ENCODE measurements around the gene GNG14. TPM values are rescaled to one million over a fixed set of nuclear protein-coding genes. Genes with fewer than 3 reads are reported as not detected.
"Not testable (repeated sequence)": the region's sequence is repeated elsewhere in the genome, so short reads cannot be mapped to it uniquely, and the experiment has no call there.

The GNG14 gene
- total RNA-seq, 4 donors from 2014 or later: not detected

DNA sequence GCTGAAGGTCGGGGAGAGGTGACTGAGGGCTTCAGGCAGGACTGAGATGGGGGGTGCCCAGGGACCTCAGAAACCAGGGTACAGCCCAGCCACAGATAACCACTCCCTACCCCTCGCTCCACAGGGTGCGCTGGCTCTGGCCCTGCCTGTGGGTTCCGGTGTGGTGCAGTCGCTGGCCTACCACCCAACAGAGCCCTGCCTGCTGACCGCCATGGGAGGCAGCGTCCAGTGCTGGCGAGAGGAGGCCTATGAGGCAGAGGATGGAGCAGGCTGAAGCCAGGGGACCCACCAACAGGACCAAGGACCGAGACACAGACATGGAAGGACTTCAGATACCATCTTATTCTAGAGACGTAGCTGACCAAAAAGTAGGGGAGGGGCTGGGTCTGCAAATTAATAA, 12.4 kb upstream of the GNG14 start:
- H3K4me3 ChIP-seq: no peak overlapping the region
- H3K4me1 ChIP-seq: peaks cover 0 to 14% (median 1%) of the 10 kb centered on the region in 4 donors
- peaks cover 0 to 74% (median 2%) of the 10 kb centered on the region in 3 donors for H3K36me3 ChIP-seq
- H3K27me3 ChIP-seq: no peaks in the 10 kb centered on the region
- no peak overlapping the region for H3K27ac ChIP-seq
- DNase-seq: no peak
- no peaks in the 10 kb centered on the region for H3K9me3 ChIP-seq
- no peak for TF ChIP-seq POLR2A (IDR thresholded peaks at IDR 0.05)
- TF ChIP-seq, protein P1, sequence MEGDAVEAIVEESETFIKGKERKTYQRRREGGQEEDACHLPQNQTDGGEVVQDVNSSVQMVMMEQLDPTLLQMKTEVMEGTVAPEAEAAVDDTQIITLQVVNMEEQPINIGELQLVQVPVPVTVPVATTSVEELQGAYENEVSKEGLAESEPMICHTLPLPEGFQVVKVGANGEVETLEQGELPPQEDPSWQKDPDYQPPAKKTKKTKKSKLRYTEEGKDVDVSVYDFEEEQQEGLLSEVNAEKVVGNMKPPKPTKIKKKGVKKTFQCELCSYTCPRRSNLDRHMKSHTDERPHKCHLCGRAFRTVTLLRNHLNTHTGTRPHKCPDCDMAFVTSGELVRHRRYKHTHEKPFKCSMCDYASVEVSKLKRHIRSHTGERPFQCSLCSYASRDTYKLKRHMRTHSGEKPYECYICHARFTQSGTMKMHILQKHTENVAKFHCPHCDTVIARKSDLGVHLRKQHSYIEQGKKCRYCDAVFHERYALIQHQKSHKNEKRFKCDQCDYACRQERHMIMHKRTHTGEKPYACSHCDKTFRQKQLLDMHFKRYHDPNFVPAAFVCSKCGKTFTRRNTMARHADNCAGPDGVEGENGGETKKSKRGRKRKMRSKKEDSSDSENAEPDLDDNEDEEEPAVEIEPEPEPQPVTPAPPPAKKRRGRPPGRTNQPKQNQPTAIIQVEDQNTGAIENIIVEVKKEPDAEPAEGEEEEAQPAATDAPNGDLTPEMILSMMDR (IDR thresholded peaks at IDR 0.05): no peak

DNA sequence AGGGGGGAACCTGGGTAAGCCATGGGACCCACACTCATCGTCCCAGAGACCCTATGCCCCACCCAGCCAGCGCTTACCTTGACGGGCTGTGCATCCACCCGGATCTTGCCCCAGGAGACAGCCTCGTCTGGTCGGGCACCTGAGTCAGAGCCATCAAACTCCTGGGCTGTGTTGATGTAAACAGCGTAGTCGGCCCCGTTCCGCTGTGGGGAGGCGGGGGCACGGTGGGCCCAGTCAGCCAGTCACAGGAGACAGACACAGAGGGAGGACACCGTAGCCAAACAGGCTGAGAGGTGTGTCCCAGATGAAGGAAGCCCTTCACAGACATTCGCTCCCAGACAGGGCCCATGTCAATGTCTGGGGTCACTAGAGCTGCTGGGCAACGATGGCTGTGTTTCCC, 11.9 kb upstream of the GNG14 start:
- Histone ChIP-seq H3K9me3 (no peaks in the 10 kb centered on the region), H3K36me3 (peaks cover 0 to 74% (median 2%) of the 10 kb centered on the region in 3 donors), H3K4me1 (peaks cover 0 to 14% (median 0%) of the 10 kb centered on the region in 4 donors), H3K27ac (no peak overlapping the region), H3K4me3 (no peak overlapping the region), H3K27me3 (no peaks in the 10 kb centered on the region)
- no peak for DNase-seq
- no peak for TF ChIP-seq POLR2A (IDR thresholded peaks at IDR 0.05)
- TF ChIP-seq, protein P1 (IDR thresholded peaks at IDR 0.05): no peak

DNA sequence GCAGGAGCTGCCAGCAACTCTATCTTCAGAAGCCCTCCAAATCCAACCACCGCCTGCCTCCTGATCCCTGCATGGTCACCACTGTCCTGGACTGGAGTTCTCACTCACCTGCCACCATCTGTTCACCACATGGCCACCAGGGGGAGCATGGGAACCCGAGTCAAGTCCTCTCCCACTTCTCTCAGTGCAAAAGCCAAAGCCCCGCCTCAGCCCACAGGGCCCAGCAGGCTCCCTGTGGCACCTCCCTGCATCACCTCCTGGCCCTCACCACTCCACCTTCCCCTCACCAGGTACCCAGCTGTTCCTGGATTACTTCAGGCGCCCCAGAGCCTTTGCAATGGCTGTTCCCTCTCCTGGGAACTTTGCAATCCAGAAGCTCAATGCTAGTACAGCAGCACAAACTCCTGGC, 11.4 kb upstream of the GNG14 start:
- Histone ChIP-seq H3K4me3 (no peak overlapping the region), H3K4me1 (peaks cover 0 to 13% (median 0%) of the 10 kb centered on the region in 4 donors), H3K9me3 (no peaks in the 10 kb centered on the region), H3K27me3 (no peaks in the 10 kb centered on the region), H3K27ac (no peak overlapping the region), H3K36me3 (peaks cover 0 to 74% (median 2%) of the 10 kb centered on the region in 3 donors)
- TF ChIP-seq, protein P1 (IDR thresholded peaks at IDR 0.05): peak; percentile 77 to 88 (median 80)
- TF ChIP-seq POLR2A (IDR thresholded peaks at IDR 0.05): no peak
- DNase-seq: peak; percentile 86 to 93 (median 87)

DNA sequence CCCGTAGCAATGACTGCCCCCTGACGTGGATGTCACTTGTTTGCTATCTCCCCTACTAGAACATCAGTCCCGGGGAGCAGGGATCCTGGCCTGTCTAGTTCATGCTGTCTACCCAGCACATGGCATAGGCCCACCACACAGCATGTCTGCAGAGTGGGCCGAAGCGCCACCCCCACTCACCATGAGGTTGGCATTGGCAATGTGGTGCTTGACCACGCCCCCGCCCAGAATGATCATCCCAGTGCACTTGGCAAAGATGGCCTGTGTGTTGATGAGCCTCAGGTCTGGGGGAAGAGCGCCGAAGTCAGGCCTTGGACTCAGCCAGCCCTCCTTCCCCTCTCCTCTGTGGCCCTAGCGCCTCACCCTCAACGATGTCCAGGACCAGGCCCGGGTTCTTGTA, 10.9 kb upstream of the GNG14 start:
- Histone ChIP-seq H3K4me3 (no peak overlapping the region), H3K36me3 (peaks cover 0 to 74% (median 2%) of the 10 kb centered on the region in 3 donors)

DNA sequence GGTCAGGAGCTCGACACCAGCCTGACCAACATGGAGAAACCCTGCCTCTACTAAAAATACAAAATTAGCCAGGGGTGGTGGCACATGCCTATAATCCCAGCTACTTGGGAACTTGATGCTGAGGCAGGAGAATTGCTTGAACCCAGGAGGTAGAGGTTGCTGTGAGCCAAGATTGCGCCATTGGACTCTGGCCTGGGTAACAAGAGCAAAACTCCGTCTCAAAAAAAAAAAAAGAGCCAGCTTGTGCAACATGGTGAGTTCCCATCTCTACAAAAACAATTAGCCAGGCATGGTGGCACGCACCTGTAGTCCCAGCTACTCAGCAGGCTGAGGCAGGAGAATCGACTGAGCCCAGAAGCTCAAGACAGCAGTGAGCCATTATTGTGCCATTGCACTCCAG, 9.8 kb upstream of the GNG14 start:
- H3K27me3 ChIP-seq, H3K9me3 ChIP-seq, H3K27ac ChIP-seq, H3K4me3 ChIP-seq, DNase-seq: not testable (repeated sequence)
- peaks cover 0 to 13% (median 0%) of the 10 kb centered on the region in 4 donors for H3K4me1 ChIP-seq
- peaks cover 0 to 67% (median 2%) of the 10 kb centered on the region in 3 donors for H3K36me3 ChIP-seq

More for the DNA sequence above, 10.9 kb upstream of the GNG14 start:
- no peaks in the 10 kb centered on the region for H3K9me3 ChIP-seq
- H3K27me3 ChIP-seq: no peaks in the 10 kb centered on the region
- no peak overlapping the region for H3K27ac ChIP-seq
- no peak for DNase-seq
- H3K4me1 ChIP-seq: peaks cover 0 to 13% (median 0%) of the 10 kb centered on the region in 4 donors
- no peak for TF ChIP-seq POLR2A (IDR thresholded peaks at IDR 0.05)
- TF ChIP-seq, protein P1 (IDR thresholded peaks at IDR 0.05): no peak

DNA sequence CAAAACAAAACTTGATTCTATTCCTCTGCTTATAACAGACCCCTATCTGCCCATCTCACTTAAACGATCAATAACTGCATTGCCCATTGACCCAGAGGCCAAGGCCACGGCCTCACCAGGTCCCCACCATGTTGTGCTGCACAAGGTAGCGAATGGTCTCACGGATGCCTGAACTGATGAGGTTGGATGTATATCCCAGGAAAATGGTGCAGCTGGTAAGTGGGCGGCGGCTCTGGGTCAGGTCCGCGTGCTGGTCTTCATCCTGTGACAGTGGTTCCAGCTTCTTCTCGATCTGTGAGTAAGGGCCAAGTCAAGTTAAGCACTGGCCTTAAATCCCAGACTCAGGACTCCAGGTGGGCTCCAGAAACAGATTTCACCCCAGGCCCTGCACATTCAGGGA, 7.8 kb upstream of the GNG14 start:
- Histone ChIP-seq H3K4me1 (peaks cover 0 to 13% (median 0%) of the 10 kb centered on the region in 4 donors), H3K9me3 (no peaks in the 10 kb centered on the region), H3K27ac (no peak overlapping the region), H3K36me3 (peaks cover 0 to 49% (median 2%) of the 10 kb centered on the region in 3 donors), H3K4me3 (no peak overlapping the region), H3K27me3 (no peaks in the 10 kb centered on the region)
- TF ChIP-seq, protein P1 (IDR thresholded peaks at IDR 0.05): no peak
- no peak for TF ChIP-seq POLR2A (IDR thresholded peaks at IDR 0.05)
- DNase-seq: no peak
